BJ (cell line): Measurements from ENCODE around the gene ENTPD1. TPM values are rescaled to one million over a fixed set of nuclear protein-coding genes. Genes with fewer than 3 reads are reported as not detected.

ENCODE experiments used
- CTCF ChIA-PET: fragments of 350-600 bp; formaldehyde crosslinking; extraction: SDS; loops from one replicate; lab custom pipeline; 2021; ENCODE audit warnings: antibody characterized with exemption, inconsistent platforms; lab: Yijun Ruan, JAX
- POLR2A ChIA-PET: fragments of 300-600 bp; sonication (Branson Sonifier 250); formaldehyde crosslinking; extraction: SDS; loops from one replicate; lab custom pipeline; 2021; ENCODE audit warnings: antibody characterized with exemption; lab: Charles Lee
- DNase-seq: peaks from one replicate; pipeline ENCODE4 v3.0.0-alpha.2; 2011; ENCODE audit warnings: low read depth
- H3K27me3 ChIP-seq: 2 replicates; pipeline ENCODE4 v1.6.0; 2011; ENCODE audit warnings: low read length; ENCODE audit not compliant: control insufficient read depth, insufficient read depth
- H3K36me3 ChIP-seq: 2 replicates; pipeline ENCODE4 v1.5.1; 2011; ENCODE audit warnings: low read length; ENCODE audit not compliant: control insufficient read depth, insufficient read depth
- H3K4me3 ChIP-seq: 2 replicates; pipeline ENCODE4 v1.5.1; 2011; ENCODE audit warnings: low read depth, mild to moderate bottlenecking, control low read depth, low read length
- polyA plus RNA-seq: library from polyadenylated mRNA; depleted of rRNA; stranded (reverse); fragments of >200 nt; gene quantifications from 2 replicates; pipeline ENCODE4 v1.2.3, GENCODE V29; 2011
- TF ChIP-seq, protein P1 (sequence below): IDR thresholded peaks from 2 replicates; pipeline ENCODE4 v1.5.1; 2011; ENCODE audit warnings: low read depth, mild to moderate bottlenecking, control low read depth, inconsistent platforms, low read length, moderate library complexity; ENCODE audit not compliant: insufficient read depth

Gene ENTPD1
- polyA plus RNA-seq, 1 experiment: 0.20 TPM

DNA sequence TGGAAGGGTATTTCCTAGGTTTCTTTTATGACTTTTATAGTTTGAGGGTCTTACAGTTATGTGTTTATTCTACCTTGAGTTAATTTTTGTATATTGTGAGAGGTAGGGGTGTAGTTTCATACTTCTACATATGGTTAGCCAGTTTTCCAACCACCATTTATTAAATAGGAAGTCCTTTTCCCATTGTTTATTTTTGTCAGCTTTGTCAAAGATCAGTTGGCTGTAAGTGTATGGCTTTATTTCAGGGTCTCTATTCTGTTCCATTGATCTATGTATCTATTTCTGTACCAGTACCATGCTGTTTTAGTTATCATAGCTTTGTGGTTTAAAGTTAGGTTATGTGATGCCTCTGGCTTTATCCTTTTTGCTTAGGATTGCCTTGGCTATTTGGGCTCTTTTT, 79.9 kb downstream of the ENTPD1 start:
- Histone ChIP-seq H3K4me3 (no peak overlapping the region), H3K36me3 (no peaks in the 10 kb centered on the region), H3K27me3 (no peaks in the 10 kb centered on the region; the same call in 1 of the 2 replicates)
- ChIA-PET POLR2A (no interaction called here), CTCF (interaction anchor here (17.8 kb wide), 1 partner anchor 145 kb away, joined by 296 read pairs; the partner anchor contains the start of gene TCTN3)
- TF ChIP-seq, protein P1, sequence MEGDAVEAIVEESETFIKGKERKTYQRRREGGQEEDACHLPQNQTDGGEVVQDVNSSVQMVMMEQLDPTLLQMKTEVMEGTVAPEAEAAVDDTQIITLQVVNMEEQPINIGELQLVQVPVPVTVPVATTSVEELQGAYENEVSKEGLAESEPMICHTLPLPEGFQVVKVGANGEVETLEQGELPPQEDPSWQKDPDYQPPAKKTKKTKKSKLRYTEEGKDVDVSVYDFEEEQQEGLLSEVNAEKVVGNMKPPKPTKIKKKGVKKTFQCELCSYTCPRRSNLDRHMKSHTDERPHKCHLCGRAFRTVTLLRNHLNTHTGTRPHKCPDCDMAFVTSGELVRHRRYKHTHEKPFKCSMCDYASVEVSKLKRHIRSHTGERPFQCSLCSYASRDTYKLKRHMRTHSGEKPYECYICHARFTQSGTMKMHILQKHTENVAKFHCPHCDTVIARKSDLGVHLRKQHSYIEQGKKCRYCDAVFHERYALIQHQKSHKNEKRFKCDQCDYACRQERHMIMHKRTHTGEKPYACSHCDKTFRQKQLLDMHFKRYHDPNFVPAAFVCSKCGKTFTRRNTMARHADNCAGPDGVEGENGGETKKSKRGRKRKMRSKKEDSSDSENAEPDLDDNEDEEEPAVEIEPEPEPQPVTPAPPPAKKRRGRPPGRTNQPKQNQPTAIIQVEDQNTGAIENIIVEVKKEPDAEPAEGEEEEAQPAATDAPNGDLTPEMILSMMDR: no peak
- DNase-seq: no peak

DNA sequence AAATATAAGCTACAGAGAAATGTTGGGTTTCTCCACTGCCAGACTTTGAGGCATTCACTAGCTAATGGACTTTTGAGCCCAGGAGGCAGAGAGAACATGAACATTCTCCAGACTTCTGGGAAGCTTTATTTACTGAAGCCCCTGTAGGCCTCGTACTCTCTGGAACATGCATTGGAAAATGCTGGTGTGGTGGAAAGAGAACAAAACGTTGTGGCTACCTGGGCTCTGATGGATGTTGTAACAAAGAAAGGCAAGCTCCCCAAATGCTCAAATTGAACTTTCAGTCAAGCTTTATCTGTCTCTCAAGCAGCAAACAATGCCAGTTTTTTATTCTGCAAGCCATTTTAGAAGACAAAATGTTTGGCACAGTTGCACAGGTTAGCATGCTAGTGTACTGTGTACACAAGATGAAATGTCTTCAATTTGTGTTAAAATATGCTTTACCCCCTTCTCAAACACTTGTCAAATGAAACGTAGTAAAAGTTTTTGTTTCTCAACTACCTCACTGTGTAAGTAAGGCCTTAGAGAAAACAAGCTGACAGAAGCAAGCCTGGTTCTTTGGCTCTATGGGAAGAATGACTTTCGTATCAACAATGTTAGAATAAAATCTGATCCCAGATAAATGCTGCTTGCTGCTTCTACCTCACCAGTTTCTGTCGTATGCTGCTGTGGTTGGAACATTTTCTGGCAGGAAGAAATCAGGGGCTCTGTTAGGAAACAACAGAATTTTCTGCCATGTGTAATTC, 80.8 kb downstream of the ENTPD1 start:
- Histone ChIP-seq H3K36me3 (no peaks in the 10 kb centered on the region), H3K27me3 (no peaks in the 10 kb centered on the region; the same call in 1 of the 2 replicates), H3K4me3 (no peak overlapping the region)
- DNase-seq: no peak
- TF ChIP-seq, protein P1: no peak
- POLR2A ChIA-PET: no interaction called here
- CTCF ChIA-PET: interaction anchor here (1.4 to 17.8 kb wide), 3 partner anchors 9 to 146 kb away, joined by 5 to 296 read pairs (median 6); partner anchors contain the start of gene TCTN3

DNA sequence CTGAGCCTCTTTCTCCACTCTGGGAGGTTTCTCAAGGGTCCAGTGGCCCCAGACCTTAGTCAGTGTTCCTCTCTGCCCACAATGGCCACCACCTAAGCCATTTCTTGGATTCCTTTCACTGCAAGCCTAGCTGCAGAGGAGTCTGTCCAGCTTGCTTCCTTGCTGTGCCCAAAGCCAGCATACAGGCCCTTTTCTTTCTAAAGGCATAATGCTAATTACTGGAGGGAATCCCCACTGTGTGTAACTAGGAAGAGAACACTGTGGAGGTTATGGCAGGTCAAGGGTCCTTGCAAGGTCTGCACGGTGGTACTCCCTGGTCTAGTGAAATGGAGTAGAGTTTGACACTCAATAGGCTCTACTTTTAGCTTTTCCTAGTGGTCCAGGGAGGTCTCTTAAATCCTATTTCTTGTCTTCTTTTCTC, 81.4 kb downstream of the ENTPD1 start:
- no peaks in the 10 kb centered on the region for H3K36me3 ChIP-seq
- CTCF ChIA-PET: interaction anchor here (1.4 to 17.8 kb wide), 3 partner anchors 9 to 146 kb away, joined by 5 to 296 read pairs (median 6); partner anchors contain the start of gene TCTN3
- POLR2A ChIA-PET: no interaction called here
- TF ChIP-seq, protein P1: no peak
- no peaks in the 10 kb centered on the region; the same call in 1 of the 2 replicates for H3K27me3 ChIP-seq
- H3K4me3 ChIP-seq: no peak overlapping the region
- DNase-seq: no peak

DNA sequence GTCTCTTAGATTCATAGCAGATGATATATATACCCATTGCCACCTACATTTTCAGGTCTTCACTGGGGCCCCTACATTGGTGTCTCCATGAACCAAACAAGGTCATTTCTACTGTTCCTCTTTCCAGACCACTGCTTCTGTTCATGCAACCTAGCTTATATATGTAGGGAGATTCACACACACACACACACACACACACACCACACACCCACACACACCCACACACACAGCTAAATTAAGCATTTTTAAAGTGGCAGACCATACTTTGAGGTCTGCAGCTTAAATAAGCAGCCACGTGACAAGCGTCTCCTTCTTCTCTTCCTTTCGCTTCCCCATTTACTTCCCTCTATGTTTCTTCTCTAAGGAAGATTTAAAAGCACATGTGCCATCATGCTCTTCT, 81.8 kb downstream of the ENTPD1 start:
- POLR2A ChIA-PET: no interaction called here
- TF ChIP-seq, protein P1: no peak
- Histone ChIP-seq H3K4me3 (no peak overlapping the region), H3K27me3 (no peaks in the 10 kb centered on the region; the same call in 1 of the 2 replicates), H3K36me3 (no peaks in the 10 kb centered on the region)
- CTCF ChIA-PET: interaction anchor here (0.6 to 17.8 kb wide), 4 partner anchors 10 to 256 kb away, joined by 3 to 296 read pairs (median 4); partner anchors contain the start of gene TCTN3
- DNase-seq: no peak

DNA sequence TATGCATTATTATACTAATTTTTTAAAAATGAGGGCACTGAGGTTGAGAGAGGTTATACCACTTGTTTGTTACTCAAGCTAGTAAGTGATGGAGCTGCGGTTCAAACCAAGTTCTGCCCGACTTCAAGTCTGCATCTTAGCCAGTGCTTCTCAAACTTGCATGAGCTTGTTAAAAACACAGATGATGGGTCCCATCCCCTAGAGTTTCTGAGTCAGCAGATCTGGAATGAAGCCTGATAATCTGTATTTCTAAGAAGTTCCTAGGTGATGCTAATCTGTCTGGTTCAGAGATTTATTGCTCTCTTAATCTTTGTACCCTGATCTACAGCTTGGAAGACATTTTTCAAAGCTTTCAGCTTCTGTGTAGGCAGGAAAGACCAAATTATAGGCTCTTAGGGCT, 84.2 kb downstream of the ENTPD1 start:
- Histone ChIP-seq H3K27me3 (no peaks in the 10 kb centered on the region; the same call in 1 of the 2 replicates), H3K36me3 (no peaks in the 10 kb centered on the region), H3K4me3 (no peak overlapping the region)
- no peak for DNase-seq
- ChIA-PET POLR2A (no interaction called here), CTCF (interaction anchor here (0.9 to 17.8 kb wide), 9 partner anchors 8 to 157 kb away, joined by 3 to 296 read pairs (median 7); partner anchors contain the start of gene TCTN3)
- TF ChIP-seq, protein P1: no peak
